SH-SY5Y (cell line): Measurements from ENCODE around the gene SLC17A1.

Source experiments
- GATA2 ChIP-seq: IDR thresholded peaks from 2 replicates; pipeline ENCODE4 v1.6.1; 2011; ENCODE audit warnings: mild to moderate bottlenecking, low read depth, low read length
- GATA3 ChIP-seq: IDR thresholded peaks from 2 replicates; pipeline ENCODE4 v1.6.1; 2011; ENCODE audit warnings: low read depth, mild to moderate bottlenecking, low read length, moderate library complexity

Gene SLC17A1, protein sequence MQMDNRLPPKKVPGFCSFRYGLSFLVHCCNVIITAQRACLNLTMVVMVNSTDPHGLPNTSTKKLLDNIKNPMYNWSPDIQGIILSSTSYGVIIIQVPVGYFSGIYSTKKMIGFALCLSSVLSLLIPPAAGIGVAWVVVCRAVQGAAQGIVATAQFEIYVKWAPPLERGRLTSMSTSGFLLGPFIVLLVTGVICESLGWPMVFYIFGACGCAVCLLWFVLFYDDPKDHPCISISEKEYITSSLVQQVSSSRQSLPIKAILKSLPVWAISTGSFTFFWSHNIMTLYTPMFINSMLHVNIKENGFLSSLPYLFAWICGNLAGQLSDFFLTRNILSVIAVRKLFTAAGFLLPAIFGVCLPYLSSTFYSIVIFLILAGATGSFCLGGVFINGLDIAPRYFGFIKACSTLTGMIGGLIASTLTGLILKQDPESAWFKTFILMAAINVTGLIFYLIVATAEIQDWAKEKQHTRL

DNA sequence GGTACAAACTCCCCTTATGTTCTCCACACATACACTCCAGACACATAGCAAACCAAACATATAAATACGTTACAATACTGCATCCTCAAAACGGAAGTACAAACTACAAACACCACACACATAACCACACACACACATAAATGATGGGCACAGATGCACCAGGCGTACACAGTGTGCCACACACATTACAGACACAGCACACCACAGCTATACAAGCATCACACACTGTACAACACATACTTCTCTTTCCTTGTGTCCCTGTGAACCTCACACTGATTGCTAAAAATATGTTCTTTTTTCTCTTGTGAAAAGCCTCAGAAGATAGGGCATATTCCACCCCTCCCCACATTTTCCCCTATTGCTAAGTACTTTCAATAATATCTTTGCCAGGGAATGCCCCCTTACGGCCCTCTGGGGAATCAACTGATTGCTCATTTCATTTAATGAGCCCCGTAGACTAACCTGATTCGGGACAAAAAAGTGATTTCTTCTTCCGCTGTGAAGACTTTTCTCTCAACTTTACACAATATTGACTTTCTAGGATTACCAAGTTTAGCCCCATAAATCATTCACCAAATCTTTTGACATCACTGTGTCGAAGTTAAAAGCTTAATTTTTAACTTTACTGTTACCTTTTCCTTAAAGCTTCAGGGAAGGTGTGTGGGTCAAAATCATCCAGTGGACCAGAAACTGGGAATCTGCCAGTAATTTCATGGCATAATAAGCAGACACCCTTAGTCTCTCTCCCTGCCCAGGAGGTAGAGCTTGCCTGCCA is at the start of gene SLC17A1:
SLC17A1 (minus strand) TSS at position 521 of the 775 bp plus-strand sequence. CDS start 1,495 bp downstream, outside the sequence.
- no peak for TF ChIP-seq GATA2
- no peak for TF ChIP-seq GATA3

DNA sequence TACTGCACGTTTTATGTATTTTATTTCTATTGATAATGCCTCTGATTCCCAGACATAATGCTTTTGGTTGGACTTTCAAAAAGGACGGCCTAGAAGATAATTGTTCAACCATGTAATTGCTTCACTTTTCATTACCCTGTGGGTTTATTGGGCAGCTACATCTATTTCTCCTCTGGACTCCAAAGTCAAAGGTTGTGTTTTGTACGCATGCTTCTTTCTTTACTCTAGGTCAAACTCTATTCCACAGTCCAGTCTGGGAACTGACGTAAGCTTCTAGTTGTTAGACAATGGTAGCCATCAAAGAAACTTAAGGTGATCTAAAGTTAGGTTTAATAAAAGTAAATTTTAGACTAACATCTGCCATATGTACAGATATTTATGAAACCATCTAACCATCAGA is 48.7 kb upstream of the SLC17A1 start:
- TF ChIP-seq GATA3: no peak
- no peak for TF ChIP-seq GATA2

GRCh38 chr6:25878721-25879322 is 47.0 kb upstream of the SLC17A1 start:
- TF ChIP-seq GATA3: no peak

- TF ChIP-seq GATA2: no peak
- no peak for TF ChIP-seq GATA3
Measured at GRCh38 chr6:25875926-25876602, 44.2 kb upstream of the SLC17A1 start.

GRCh38 chr6:25875563-25875905 is 43.7 kb upstream of the SLC17A1 start:
- TF ChIP-seq GATA2 (no peak), GATA3 (no peak)

GRCh38 chr6:25874822-25875562 is 43.1 kb upstream of the SLC17A1 start:
- no peak for TF ChIP-seq GATA3
- no peak for TF ChIP-seq GATA2

- no peak for TF ChIP-seq GATA3
- TF ChIP-seq GATA2: no peak
Measured at GRCh38 chr6:25874118-25874517, 42.3 kb upstream of the SLC17A1 start, which contains the start of gene SLC17A3. TSS of gene SLC17A3 (minus strand) at chr6:25874243. CDS start at chr6:25868387, 5,856 bp downstream.

- no peak for TF ChIP-seq GATA3
- TF ChIP-seq GATA2: no peak
Measured at GRCh38 chr6:25872814-25873213, 41.0 kb upstream of the SLC17A1 start.

DNA sequence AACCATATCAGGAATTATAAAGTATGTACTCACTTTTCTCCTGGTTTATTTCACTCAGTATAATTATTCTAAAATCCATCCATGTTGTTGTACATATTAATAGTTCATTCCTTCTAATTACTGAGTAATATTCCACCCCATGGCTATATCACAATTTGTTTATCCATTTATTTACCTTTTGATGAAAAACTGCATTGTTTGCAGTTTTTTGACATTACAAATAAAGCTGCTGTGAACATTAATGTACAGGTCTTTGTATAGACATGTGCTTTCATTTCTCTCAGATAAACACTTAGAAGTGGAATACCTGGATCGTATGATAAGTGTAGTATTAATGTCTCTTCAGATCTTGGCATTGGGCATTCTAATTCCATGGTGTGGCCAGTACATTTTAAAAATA is 38.0 kb upstream of the SLC17A1 start:
- no peak for TF ChIP-seq GATA2
- TF ChIP-seq GATA3: no peak

DNA sequence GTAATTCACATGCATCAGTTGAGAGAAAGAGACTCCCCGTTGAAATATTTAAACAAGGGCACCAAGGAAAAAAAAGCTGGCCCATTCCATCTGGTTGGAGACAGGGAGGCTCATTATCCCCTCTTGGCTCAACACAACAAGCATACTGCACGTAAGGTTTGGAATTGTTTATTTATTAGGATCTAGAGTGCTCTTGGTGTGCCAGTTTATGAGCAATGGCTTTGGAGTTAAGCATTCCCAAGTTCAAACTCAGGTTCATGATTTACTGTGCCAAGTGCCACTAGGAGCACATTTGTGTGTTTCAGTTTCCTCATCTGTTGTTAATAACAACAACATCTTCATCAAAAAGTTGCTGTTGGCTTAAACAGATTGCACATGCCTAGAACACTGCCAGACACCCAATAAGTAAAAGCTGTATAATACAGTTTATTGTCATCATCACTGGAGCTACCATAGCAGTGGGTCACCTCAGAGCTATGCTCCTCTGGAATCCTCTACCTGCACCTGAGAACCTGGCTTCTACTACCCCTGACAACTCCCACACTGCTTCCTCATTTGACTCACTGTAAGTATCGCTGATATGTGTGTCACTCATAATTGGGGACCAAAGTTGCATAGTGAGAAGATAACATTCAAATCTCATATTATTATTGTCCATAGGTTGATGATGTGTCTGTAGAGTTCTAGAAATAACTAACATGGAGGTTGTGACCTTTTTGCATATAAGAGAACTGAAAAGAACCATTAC is 36.8 kb upstream of the SLC17A1 start:
- no peak for TF ChIP-seq GATA2
- TF ChIP-seq GATA3: no peak

GRCh38 chr6:25866011-25866410 is 34.2 kb upstream of the SLC17A1 start:
- TF ChIP-seq GATA3 (no peak), GATA2 (no peak)

- TF ChIP-seq GATA2 (no peak), GATA3 (no peak)
Measured at GRCh38 chr6:25863360-25863759, 31.5 kb upstream of the SLC17A1 start.

GRCh38 chr6:25862199-25862598 is 30.3 kb upstream of the SLC17A1 start:
- TF ChIP-seq GATA3 (no peak), GATA2 (no peak)
